Measurements from ENCODE around the gene COL9A2.

The COL9A2 gene

DNA sequence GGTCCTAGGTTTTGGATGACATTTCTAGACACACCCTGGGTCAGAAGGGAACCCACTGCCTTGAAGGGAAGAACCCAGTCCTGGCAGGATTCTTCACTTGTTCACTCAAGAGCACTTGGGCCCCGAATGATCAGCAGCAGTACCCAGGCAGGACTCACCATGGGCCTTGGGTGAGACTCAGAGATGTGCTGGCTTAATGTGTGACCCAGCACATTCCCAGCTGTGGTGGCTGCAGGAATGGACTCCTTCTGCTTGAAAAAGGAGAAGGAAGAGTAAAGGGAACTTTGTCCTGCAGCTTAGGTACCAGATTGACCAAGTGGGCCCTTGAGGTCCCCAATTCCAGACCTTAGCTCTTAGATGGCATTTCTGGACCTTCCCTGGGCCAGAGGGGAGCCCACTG, 44.1 kb upstream of the COL9A2 start:
- no peaks in the 10 kb centered on the region for H3K36me3 ChIP-seq (ENCODE audit: control insufficient read depth, insufficient read depth, low read length)
- no peak overlapping the region for H3K4me3 ChIP-seq (ENCODE audit: low read depth, low read length)
- peaks cover 8% of the 10 kb centered on the region for H3K9me3 ChIP-seq (ENCODE audit: control insufficient read depth, low read length)
- H2AFZ ChIP-seq = no peak overlapping the region
- no peaks in the 10 kb centered on the region for H3K4me1 ChIP-seq
- H3K4me2 ChIP-seq (ENCODE audit: low read length) = no peak overlapping the region
- H3K27me3 ChIP-seq (ENCODE audit: control insufficient read depth, insufficient read depth, low read length) = no peaks in the 10 kb centered on the region
- no peak overlapping the region for H3K27ac ChIP-seq
- no peak overlapping the region for H3K9ac ChIP-seq
- no peaks in the 10 kb centered on the region for H3K79me2 ChIP-seq
- TF ChIP-seq, protein P1, sequence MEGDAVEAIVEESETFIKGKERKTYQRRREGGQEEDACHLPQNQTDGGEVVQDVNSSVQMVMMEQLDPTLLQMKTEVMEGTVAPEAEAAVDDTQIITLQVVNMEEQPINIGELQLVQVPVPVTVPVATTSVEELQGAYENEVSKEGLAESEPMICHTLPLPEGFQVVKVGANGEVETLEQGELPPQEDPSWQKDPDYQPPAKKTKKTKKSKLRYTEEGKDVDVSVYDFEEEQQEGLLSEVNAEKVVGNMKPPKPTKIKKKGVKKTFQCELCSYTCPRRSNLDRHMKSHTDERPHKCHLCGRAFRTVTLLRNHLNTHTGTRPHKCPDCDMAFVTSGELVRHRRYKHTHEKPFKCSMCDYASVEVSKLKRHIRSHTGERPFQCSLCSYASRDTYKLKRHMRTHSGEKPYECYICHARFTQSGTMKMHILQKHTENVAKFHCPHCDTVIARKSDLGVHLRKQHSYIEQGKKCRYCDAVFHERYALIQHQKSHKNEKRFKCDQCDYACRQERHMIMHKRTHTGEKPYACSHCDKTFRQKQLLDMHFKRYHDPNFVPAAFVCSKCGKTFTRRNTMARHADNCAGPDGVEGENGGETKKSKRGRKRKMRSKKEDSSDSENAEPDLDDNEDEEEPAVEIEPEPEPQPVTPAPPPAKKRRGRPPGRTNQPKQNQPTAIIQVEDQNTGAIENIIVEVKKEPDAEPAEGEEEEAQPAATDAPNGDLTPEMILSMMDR (IDR thresholded peaks at IDR 0.05) = no peak

DNA sequence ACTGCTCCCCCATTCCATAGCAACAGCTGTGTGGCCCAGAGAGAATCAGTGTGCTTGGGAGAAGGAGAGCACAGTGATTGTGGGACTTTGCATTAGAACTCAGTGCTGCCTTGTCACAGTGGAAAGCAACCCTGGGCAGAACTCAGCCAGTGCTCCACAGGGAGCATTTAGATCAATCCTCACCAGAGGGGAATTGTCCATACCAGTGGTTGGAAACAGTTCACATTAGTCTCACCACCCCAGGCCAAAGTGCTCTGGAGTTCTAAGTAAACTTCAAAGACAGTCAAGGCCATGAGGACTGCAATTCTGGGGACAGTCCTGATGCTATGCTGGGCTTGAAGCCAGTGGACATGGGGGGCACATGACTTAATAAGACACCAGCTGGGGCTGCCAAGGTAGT, 43.5 kb upstream of the COL9A2 start:
- TF ChIP-seq, protein P1 (IDR thresholded peaks at IDR 0.05) = no peak

GRCh38 chr1:40357625-40358024, 40.5 kb upstream of the COL9A2 start:
- H2AFZ ChIP-seq = no peak overlapping the region

More for the DNA sequence above, 43.5 kb upstream of the COL9A2 start:
- Histone ChIP-seq H3K36me3 (ENCODE audit: control insufficient read depth, insufficient read depth, low read length) (no peaks in the 10 kb centered on the region), H3K4me1 (no peaks in the 10 kb centered on the region), H3K27ac (no peak overlapping the region), H2AFZ (no peak overlapping the region), H3K9ac (no peak overlapping the region), H3K4me2 (ENCODE audit: low read length) (no peak overlapping the region), H3K9me3 (ENCODE audit: control insufficient read depth, low read length) (peaks cover 8% of the 10 kb centered on the region), H3K4me3 (ENCODE audit: low read depth, low read length) (no peak overlapping the region), H3K79me2 (no peaks in the 10 kb centered on the region), H3K27me3 (ENCODE audit: control insufficient read depth, insufficient read depth, low read length) (no peaks in the 10 kb centered on the region)

GRCh38 chr1:40353082-40353481, 36.0 kb upstream of the COL9A2 start:
- no peak overlapping the region for H3K27ac ChIP-seq
- peaks cover 7% of the 10 kb centered on the region for H3K9me3 ChIP-seq (ENCODE audit: control insufficient read depth, low read length)
- H3K36me3 ChIP-seq (ENCODE audit: control insufficient read depth, insufficient read depth, low read length) = no peaks in the 10 kb centered on the region
- no peaks in the 10 kb centered on the region for H3K4me1 ChIP-seq
- H2AFZ ChIP-seq = no peak overlapping the region
- no peak overlapping the region for H3K9ac ChIP-seq
- no peak overlapping the region for H3K4me3 ChIP-seq (ENCODE audit: low read depth, low read length)
- TF ChIP-seq, protein P1 (IDR thresholded peaks at IDR 0.05) = no peak
- no peaks in the 10 kb centered on the region for H3K79me2 ChIP-seq
- no peak overlapping the region for H3K4me2 ChIP-seq (ENCODE audit: low read length)
- H3K27me3 ChIP-seq (ENCODE audit: control insufficient read depth, insufficient read depth, low read length) = no peaks in the 10 kb centered on the region

More at GRCh38 chr1:40357625-40358024, 40.5 kb upstream of the COL9A2 start:
- Histone ChIP-seq H3K36me3 (ENCODE audit: control insufficient read depth, insufficient read depth, low read length) (no peaks in the 10 kb centered on the region), H3K9me3 (ENCODE audit: control insufficient read depth, low read length) (peaks cover 8% of the 10 kb centered on the region), H3K4me2 (ENCODE audit: low read length) (no peak overlapping the region), H3K4me3 (ENCODE audit: low read depth, low read length) (no peak overlapping the region), H3K4me1 (no peaks in the 10 kb centered on the region), H3K27ac (no peak overlapping the region), H3K9ac (no peak overlapping the region), H3K27me3 (ENCODE audit: control insufficient read depth, insufficient read depth, low read length) (no peaks in the 10 kb centered on the region), H3K79me2 (no peaks in the 10 kb centered on the region)
- TF ChIP-seq, protein P1 (IDR thresholded peaks at IDR 0.05) = no peak

GRCh38 chr1:40352126-40352525, 35.0 kb upstream of the COL9A2 start:
- no peaks in the 10 kb centered on the region for H3K4me1 ChIP-seq
- TF ChIP-seq, protein P1 (IDR thresholded peaks at IDR 0.05) = no peak
- H3K9ac ChIP-seq = no peak overlapping the region
- no peaks in the 10 kb centered on the region for H3K36me3 ChIP-seq (ENCODE audit: control insufficient read depth, insufficient read depth, low read length)
- H3K79me2 ChIP-seq = no peaks in the 10 kb centered on the region
- no peaks in the 10 kb centered on the region for H3K27me3 ChIP-seq (ENCODE audit: control insufficient read depth, insufficient read depth, low read length)
- no peak overlapping the region for H3K4me2 ChIP-seq (ENCODE audit: low read length)
- no peak overlapping the region for H2AFZ ChIP-seq
- no peaks in the 10 kb centered on the region for H3K9me3 ChIP-seq (ENCODE audit: control insufficient read depth, low read length)
- no peak overlapping the region for H3K27ac ChIP-seq
- no peak overlapping the region for H3K4me3 ChIP-seq (ENCODE audit: low read depth, low read length)
